RPMI8226 (cell line): ENCODE data around the gene SRGAP3.
A peak's percentile ranks its signal among the peaks of the same experiment; 100 is the strongest.

Source experiments
- DNase-seq: peaks from one replicate; pipeline ENCODE4 v3.0.0-alpha.2; 2015

SRGAP3 gene

GRCh38 chr3:9007213-9007612, 242.2 kb downstream of the SRGAP3 start:
- no peak for DNase-seq

- DNase-seq = no peak
Measured at GRCh38 chr3:9000041-9000440, 249.4 kb downstream of the SRGAP3 start.

GRCh38 chr3:8997151-8997550, 252.3 kb downstream of the SRGAP3 start:
- no peak for DNase-seq

GRCh38 chr3:8996681-8997121, 252.7 kb downstream of the SRGAP3 start:
- peak; percentile 16 for DNase-seq

GRCh38 chr3:8996216-8996615, 253.2 kb downstream of the SRGAP3 start:
- DNase-seq = no peak

GRCh38 chr3:8994226-8994625, 255.2 kb downstream of the SRGAP3 start:
- DNase-seq = no peak

GRCh38 chr3:8993331-8993730, 256.1 kb downstream of the SRGAP3 start:
- DNase-seq = no peak

- no peak for DNase-seq
Measured at GRCh38 chr3:8992854-8993253, 256.6 kb downstream of the SRGAP3 start.

- DNase-seq = no peak
Measured at GRCh38 chr3:8992199-8992598, 257.2 kb downstream of the SRGAP3 start.

GRCh38 chr3:8990266-8991215, 258.9 kb downstream of the SRGAP3 start:
- no peak for DNase-seq

GRCh38 chr3:8988791-8989558, 260.5 kb downstream of the SRGAP3 start:
- no peak for DNase-seq

- no peak for DNase-seq
Measured at GRCh38 chr3:8988384-8988655, 261.1 kb downstream of the SRGAP3 start.

- DNase-seq = peak; percentile 65
Measured at GRCh38 chr3:8987645-8988383, 261.6 kb downstream of the SRGAP3 start.

- no peak for DNase-seq
Measured at GRCh38 chr3:8987226-8987625, 262.2 kb downstream of the SRGAP3 start.

GRCh38 chr3:8986741-8987140, 262.7 kb downstream of the SRGAP3 start:
- DNase-seq = no peak

GRCh38 chr3:8985876-8986275, 263.6 kb downstream of the SRGAP3 start:
- no peak for DNase-seq

- no peak for DNase-seq
Measured at GRCh38 chr3:8985411-8985831, 264.0 kb downstream of the SRGAP3 start.

GRCh38 chr3:8984526-8984925, 264.9 kb downstream of the SRGAP3 start:
- DNase-seq = no peak

GRCh38 chr3:8984081-8984480, 265.4 kb downstream of the SRGAP3 start:
- DNase-seq = no peak

- DNase-seq = no peak
Measured at GRCh38 chr3:8983591-8983990, 265.9 kb downstream of the SRGAP3 start.

GRCh38 chr3:8983026-8983425, 266.4 kb downstream of the SRGAP3 start:
- no peak for DNase-seq

GRCh38 chr3:8982509-8982908, 266.9 kb downstream of the SRGAP3 start:
- no peak for DNase-seq

GRCh38 chr3:8981700-8982099, 267.7 kb downstream of the SRGAP3 start:
- DNase-seq = no peak
